Stomach (tissue), 9 donors: ENCODE results near the gene MED12L. TPM values are rescaled to one million over a fixed set of nuclear protein-coding genes. Genes with fewer than 3 reads are reported as not detected.

Experiments
- DNase-seq, 2 donors: peaks; one replicate each; pipeline versions ENCODE4 v3.0.0 to v3.0.0-alpha.2; 2013 to 2019
- H3K27ac ChIP-seq, 5 donors: fragments of 200-600 bp in 4 of 5; sonication (generic) in 4 of 5; one replicate each; pipeline ENCODE4 v1.5.1; 2013 to 2019; ENCODE audit warnings: mild to moderate bottlenecking in 1 of 5, moderate library complexity in 1 of 5
- H3K27me3 ChIP-seq, 3 donors: fragments of 200-600 bp; sonication (generic); one replicate each; pipeline ENCODE4 v1.5.1; 2017 to 2019; ENCODE audit warnings: mixed run types in 1 of 3
- H3K36me3 ChIP-seq, 4 donors: fragments of 200-600 bp; sonication (generic); 1 replicate in 3 of 4; 2 replicates in 1 of 4; pipeline ENCODE4 v1.5.1; 2016 to 2019
- H3K4me1 ChIP-seq, 4 donors: fragments of 200-600 bp; sonication (generic); one replicate each; pipeline ENCODE4 v1.5.1; 2016 to 2019
- H3K4me3 ChIP-seq, 4 donors: fragments of 200-600 bp; sonication (generic) in 3 of 4; one replicate each; pipeline ENCODE4 v1.5.1; 2016 to 2019; ENCODE audit warnings: mild to moderate bottlenecking in 1 of 4
- H3K9me3 ChIP-seq, 4 donors: fragments of 200-600 bp; sonication (generic); one replicate each; pipeline ENCODE4 v1.5.1; 2016 to 2019
- CTCF ChIP-seq, 7 experiments: fragments of 450-650 bp in 4 of 7; fragments of 200-600 bp in 3 of 7; sonication (generic) in 3 of 7; IDR thresholded peaks; one replicate each; pipeline ENCODE4 v1.5.1; 2016 to 2019; ENCODE audit warnings: antibody characterized with exemption in 7 of 7, control low read depth in 2 of 7, mild to moderate bottlenecking in 1 of 7
- EP300 ChIP-seq: sonication (generic); formaldehyde crosslinking; IDR thresholded peaks from one replicate; pipeline ENCODE4 v1.6.1; 2017; ENCODE audit warnings: antibody characterized with exemption
- POLR2A ChIP-seq, 4 donors: fragments of 450-650 bp; IDR thresholded peaks; one replicate each; pipeline ENCODE4 v1.6.1; 2016; ENCODE audit warnings: antibody characterized with exemption in 4 of 4, control low read depth in 2 of 4, mild to moderate bottlenecking in 1 of 4, moderate library complexity in 1 of 4
- POLR2AphosphoS5 ChIP-seq, 3 donors: sonication (generic); formaldehyde crosslinking; IDR thresholded peaks; one replicate each; pipeline ENCODE4 v1.6.1; 2016; ENCODE audit warnings: antibody characterized with exemption in 3 of 3
- WGBS, 5 donors: extraction: QIAGEN DNeasy Blood & Tissue Kit in 3 of 5; methylation state at CpG; one replicate each; pipeline versions ENCODE4 v1.1.5 to v1.1.7; 2013 to 2018; 5-methylcytosine and 5-hydroxymethylcytosine counted together
- intact Hi-C: fragments of 100-400 bp; cut with DNase I; formaldehyde crosslinking; loops from one replicate; pipeline ENCODE4 v1.15.1; 2023; ENCODE audit warnings: low total_unique reads
- polyA plus RNA-seq, 3 donors: library from polyadenylated mRNA; stranded (reverse); fragments of 200-250 nt; gene quantifications; one replicate each; pipeline ENCODE4 v1.2.3, GENCODE V29; 2013
- total RNA-seq, 5 donors: library from RNA; depleted of rRNA; stranded (reverse); fragments of >200 nt; gene quantifications; one replicate each; pipeline versions ENCODE4 v1.1.0 to v1.2.3, GENCODE V29; 2014 to 2016
- donor health status: healthy with polysubstance abuse.
- donor health status: Bipolar disorder and iron deficiency.
- donor health status: healthy.

Gene MED12L
- total and polyA plus RNA-seq, 8 donors = 0.06 to 2.9 (median 0.36) TPM; not detected in 2

GRCh38 chr3:151259664-151260063, 174.2 kb downstream of the MED12L start:
- 22 to 40% (median 28%) methylated on average over 3 of the region's 3 CpGs for WGBS, 5 donors
- Histone ChIP-seq H3K36me3 (no peaks in the 10 kb centered on the region), H3K27ac (peak overlapping the region; percentile 23 to 86 (median 70)), H3K27me3 (no peaks in the 10 kb centered on the region), H3K9me3 (no peaks in the 10 kb centered on the region), H3K4me3 (no peak overlapping the region), H3K4me1 (peaks cover 35 to 74% (median 51%) of the 10 kb centered on the region in 4 donors)
- no peak for DNase-seq
- intact Hi-C loops = no loop called here
- no peak for TF ChIP-seq EP300
- no peak for TF ChIP-seq CTCF (IDR thresholded peaks at IDR 0.05)
- peak in 1 of 3 donors; percentile 78 for TF ChIP-seq POLR2AphosphoS5 (IDR thresholded peaks at IDR 0.05)

- TF ChIP-seq CTCF (IDR thresholded peaks at IDR 0.05) (no peak), POLR2AphosphoS5 (IDR thresholded peaks at IDR 0.05) (no peak), EP300 (no peak), POLR2A (IDR thresholded peaks at IDR 0.05) (no peak)
- DNase-seq = no peak
- Histone ChIP-seq H3K36me3 (no peaks in the 10 kb centered on the region), H3K27me3 (no peaks in the 10 kb centered on the region), H3K9me3 (no peaks in the 10 kb centered on the region), H3K4me1 (peaks cover 20 to 70% (median 44%) of the 10 kb centered on the region in 4 donors), H3K4me3 (no peak overlapping the region), H3K27ac (peak overlapping the region; percentile 25 to 86 (median 69))
- intact Hi-C loops = no loop called here
- 76 to 85% (median 79%) methylated on average over 8 of the region's 8 CpGs for WGBS, 5 donors
These were observed 177.5 kb downstream of the MED12L start for GRCh38 chr3:151262871-151263525.

GRCh38 chr3:151264605-151265004, 179.1 kb downstream of the MED12L start:
- intact Hi-C loops = no loop called here
- Histone ChIP-seq H3K4me1 (peaks cover 7 to 61% (median 35%) of the 10 kb centered on the region in 4 donors), H3K36me3 (no peaks in the 10 kb centered on the region), H3K27ac (peak overlapping the region in 4 of 5 donors; percentile 48 to 86 (median 70)), H3K27me3 (no peaks in the 10 kb centered on the region), H3K9me3 (no peaks in the 10 kb centered on the region), H3K4me3 (no peak overlapping the region)
- WGBS, 5 donors = 86 to 100% (median 93%) methylated on average over 1 of the region's 1 CpG
- TF ChIP-seq CTCF (IDR thresholded peaks at IDR 0.05) = no peak
- no peak for TF ChIP-seq POLR2A (IDR thresholded peaks at IDR 0.05)
- TF ChIP-seq EP300 = no peak
- TF ChIP-seq POLR2AphosphoS5 (IDR thresholded peaks at IDR 0.05) = no peak
- DNase-seq = no peak

GRCh38 chr3:151265166-151265565, 179.7 kb downstream of the MED12L start:
- TF ChIP-seq POLR2A (IDR thresholded peaks at IDR 0.05) (no peak), POLR2AphosphoS5 (IDR thresholded peaks at IDR 0.05) (no peak), EP300 (no peak), CTCF (IDR thresholded peaks at IDR 0.05) (no peak)
- intact Hi-C loops = no loop called here
- Histone ChIP-seq H3K9me3 (no peaks in the 10 kb centered on the region), H3K4me1 (peaks cover 3 to 56% (median 30%) of the 10 kb centered on the region in 4 donors), H3K27ac (peak overlapping the region in 4 of 5 donors; percentile 48 to 86 (median 70)), H3K4me3 (no peak overlapping the region), H3K36me3 (no peaks in the 10 kb centered on the region), H3K27me3 (no peaks in the 10 kb centered on the region)
- 78 to 87% (median 80%) methylated on average over 5 of the region's 5 CpGs for WGBS, 5 donors
- DNase-seq = no peak
